ENCODE results near the gene HSD17B1. TPM values are rescaled to one million over a fixed set of nuclear protein-coding genes. Genes with fewer than 3 reads are reported as not detected.

Gene HSD17B1
- total RNA-seq, 1 donor from 2014 or later = 1.4 TPM

GRCh38 chr17:42568341-42569111, 15.8 kb downstream of the HSD17B1 start:
- DNase-seq (ENCODE audit: low spot score) = no peak
- H3K27me3 Mint-ChIP-seq (ENCODE audit: low read depth) = no peaks in the 10 kb centered on the region
- H3K9me3 Mint-ChIP-seq (ENCODE audit: low read depth) = no peaks in the 10 kb centered on the region
- H3K4me3 Mint-ChIP-seq (ENCODE audit: unreplicated experiment) = peak overlapping the region; percentile 2
- TF ChIP-seq, protein P1, sequence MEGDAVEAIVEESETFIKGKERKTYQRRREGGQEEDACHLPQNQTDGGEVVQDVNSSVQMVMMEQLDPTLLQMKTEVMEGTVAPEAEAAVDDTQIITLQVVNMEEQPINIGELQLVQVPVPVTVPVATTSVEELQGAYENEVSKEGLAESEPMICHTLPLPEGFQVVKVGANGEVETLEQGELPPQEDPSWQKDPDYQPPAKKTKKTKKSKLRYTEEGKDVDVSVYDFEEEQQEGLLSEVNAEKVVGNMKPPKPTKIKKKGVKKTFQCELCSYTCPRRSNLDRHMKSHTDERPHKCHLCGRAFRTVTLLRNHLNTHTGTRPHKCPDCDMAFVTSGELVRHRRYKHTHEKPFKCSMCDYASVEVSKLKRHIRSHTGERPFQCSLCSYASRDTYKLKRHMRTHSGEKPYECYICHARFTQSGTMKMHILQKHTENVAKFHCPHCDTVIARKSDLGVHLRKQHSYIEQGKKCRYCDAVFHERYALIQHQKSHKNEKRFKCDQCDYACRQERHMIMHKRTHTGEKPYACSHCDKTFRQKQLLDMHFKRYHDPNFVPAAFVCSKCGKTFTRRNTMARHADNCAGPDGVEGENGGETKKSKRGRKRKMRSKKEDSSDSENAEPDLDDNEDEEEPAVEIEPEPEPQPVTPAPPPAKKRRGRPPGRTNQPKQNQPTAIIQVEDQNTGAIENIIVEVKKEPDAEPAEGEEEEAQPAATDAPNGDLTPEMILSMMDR (IDR thresholded peaks at IDR 0.05) = no peak
- H3K36me3 Mint-ChIP-seq (ENCODE audit: low read depth) = peaks cover 28% of the 10 kb centered on the region
- H3K27ac Mint-ChIP-seq (ENCODE audit: unreplicated experiment) = no peak overlapping the region
- H3K4me1 Mint-ChIP-seq (ENCODE audit: low read depth) = peaks cover 25% of the 10 kb centered on the region

DNA sequence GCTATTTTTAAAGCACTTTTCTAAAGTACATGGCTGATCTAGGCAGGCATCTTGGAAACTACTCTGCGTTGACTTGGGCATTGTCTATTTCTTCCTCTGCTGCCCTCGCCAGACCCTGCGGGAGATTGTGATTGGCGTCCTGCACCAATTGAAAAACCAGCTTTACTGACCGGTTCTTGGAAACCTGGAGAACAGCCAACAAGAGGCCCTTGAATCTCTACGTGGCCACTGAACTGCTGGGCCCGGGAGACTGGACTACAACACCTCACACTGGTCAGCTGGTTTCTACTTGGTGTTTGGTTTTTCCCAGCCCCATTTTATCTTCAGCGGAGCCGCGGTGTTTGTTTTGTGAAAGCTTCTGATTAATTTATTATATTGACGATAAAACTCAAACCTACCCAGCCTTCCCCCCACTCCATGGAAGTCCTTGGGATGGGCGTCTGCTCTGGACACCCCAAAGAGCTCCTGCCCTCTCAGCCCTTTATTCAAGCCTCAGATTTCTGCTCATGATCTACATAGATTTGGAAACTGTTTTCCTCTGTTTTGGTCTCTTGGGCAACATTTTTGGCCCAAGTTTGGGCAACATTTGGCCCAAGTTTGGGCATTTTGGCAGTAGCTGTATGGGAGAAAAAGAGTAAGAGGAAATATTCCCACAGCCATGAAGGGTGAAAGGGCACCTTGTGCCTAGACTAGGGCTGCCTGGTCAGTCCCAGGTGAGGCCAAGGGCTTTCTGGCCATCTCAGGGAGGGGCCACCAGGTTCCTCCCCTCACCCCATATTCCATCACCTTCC, 18.9 kb downstream of the HSD17B1 start:
- no peak overlapping the region for H3K4me3 Mint-ChIP-seq (ENCODE audit: unreplicated experiment)
- TF ChIP-seq, protein P1 (IDR thresholded peaks at IDR 0.05) = no peak
- no peak for DNase-seq (ENCODE audit: low spot score)
- H3K27me3 Mint-ChIP-seq (ENCODE audit: low read depth) = no peaks in the 10 kb centered on the region
- H3K9me3 Mint-ChIP-seq (ENCODE audit: low read depth) = no peaks in the 10 kb centered on the region
- peaks cover 31% of the 10 kb centered on the region for H3K36me3 Mint-ChIP-seq (ENCODE audit: low read depth)
- peaks cover 21% of the 10 kb centered on the region for H3K4me1 Mint-ChIP-seq (ENCODE audit: low read depth)
- H3K27ac Mint-ChIP-seq (ENCODE audit: unreplicated experiment) = no peak overlapping the region

- H3K27ac Mint-ChIP-seq (ENCODE audit: unreplicated experiment) = peak overlapping the region; percentile 63
- peaks cover 27% of the 10 kb centered on the region for H3K36me3 Mint-ChIP-seq (ENCODE audit: low read depth)
- no peak overlapping the region for H3K4me3 Mint-ChIP-seq (ENCODE audit: unreplicated experiment)
- H3K9me3 Mint-ChIP-seq (ENCODE audit: low read depth) = no peaks in the 10 kb centered on the region
- H3K27me3 Mint-ChIP-seq (ENCODE audit: low read depth) = no peaks in the 10 kb centered on the region
- no peak for DNase-seq (ENCODE audit: low spot score)
- H3K4me1 Mint-ChIP-seq (ENCODE audit: low read depth) = peaks cover 27% of the 10 kb centered on the region
- TF ChIP-seq, protein P1 (IDR thresholded peaks at IDR 0.05) = no peak
Observed at GRCh38 chr17:42573095-42573494, 20.4 kb downstream of the HSD17B1 start.

DNA sequence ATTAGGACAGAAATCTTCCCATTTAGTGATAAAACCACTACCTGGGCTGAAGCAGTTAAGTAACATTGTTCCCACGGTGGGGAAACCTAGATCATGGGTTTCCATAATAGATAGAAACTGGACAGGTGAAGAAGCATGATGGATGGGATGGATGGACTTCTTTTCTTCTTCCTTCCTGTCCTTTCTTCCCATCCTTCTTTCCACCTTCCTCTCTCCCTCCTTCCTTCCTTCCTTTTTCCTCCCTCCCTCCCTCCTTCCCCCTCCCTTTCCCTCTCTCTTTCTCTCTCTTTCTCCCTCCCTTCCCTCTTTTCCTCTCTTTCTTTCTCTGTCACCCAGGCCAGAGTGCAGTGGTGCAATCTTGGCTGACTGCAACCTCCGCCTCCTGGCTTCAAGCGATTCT, 21.7 kb downstream of the HSD17B1 start:
- Mint-ChIP-seq H3K4me3 (ENCODE audit: unreplicated experiment) (no peak overlapping the region), H3K36me3 (ENCODE audit: low read depth) (peaks cover 25% of the 10 kb centered on the region), H3K9me3 (ENCODE audit: low read depth) (no peaks in the 10 kb centered on the region), H3K27ac (ENCODE audit: unreplicated experiment) (no peak overlapping the region), H3K4me1 (ENCODE audit: low read depth) (peaks cover 25% of the 10 kb centered on the region), H3K27me3 (ENCODE audit: low read depth) (no peaks in the 10 kb centered on the region)
- no peak for DNase-seq (ENCODE audit: low spot score)
- TF ChIP-seq, protein P1 (IDR thresholded peaks at IDR 0.05) = no peak

GRCh38 chr17:42577140-42577531, 24.4 kb downstream of the HSD17B1 start:
- TF ChIP-seq, protein P1 (IDR thresholded peaks at IDR 0.05) = no peak
- Mint-ChIP-seq H3K4me1 (ENCODE audit: low read depth) (peaks cover 25% of the 10 kb centered on the region), H3K27ac (ENCODE audit: unreplicated experiment) (peak overlapping the region; percentile 98), H3K4me3 (ENCODE audit: unreplicated experiment) (peak overlapping the region; percentile 87), H3K36me3 (ENCODE audit: low read depth) (peaks cover 13% of the 10 kb centered on the region), H3K9me3 (ENCODE audit: low read depth) (no peaks in the 10 kb centered on the region), H3K27me3 (ENCODE audit: low read depth) (no peaks in the 10 kb centered on the region)
- DNase-seq (ENCODE audit: low spot score) = peak; percentile 81
